Head of caudate nucleus (tissue), 42 donors: ENCODE measurements around the gene SMIM44.
"Not testable (repeated sequence)": the region's sequence is repeated elsewhere in the genome, so short reads cannot be mapped to it uniquely, and the experiment has no call there.

ENCODE experiments used
- DNase-seq, 42 donors: peaks; one replicate each; pipeline versions ENCODE4 v3.0.0 to v3.0.0-alpha.2; 2020 to 2021; ENCODE audit warnings: mixed read lengths in 7 of 42
- intact Hi-C: fragments of 100-400 bp; cut with DNase I; formaldehyde crosslinking; loops from one replicate; pipeline ENCODE4 v1.15.0; 2022

SMIM44 gene

GRCh38 chr19:3483226-3483628, at the start of gene SMIM44:
TSS of gene SMIM44 (minus strand) at chr19:3483441. CDS start at chr19:3483403, 38 bp downstream.
- DNase-seq, result no peak
- intact Hi-C loops, result no loop called here

- DNase-seq, result no peak
- intact Hi-C loops, result no loop called here
These were observed 49.8 kb upstream of the SMIM44 start for GRCh38 chr19:3533033-3533432.

GRCh38 chr19:3532154-3532786, 49.0 kb upstream of the SMIM44 start:
- intact Hi-C loops, result no loop called here
- DNase-seq, result no peak

- no peak for DNase-seq
- intact Hi-C loops, result no loop called here
These were observed 48.5 kb upstream of the SMIM44 start for GRCh38 chr19:3531716-3532115.

GRCh38 chr19:3530389-3530788, 47.1 kb upstream of the SMIM44 start:
- intact Hi-C loops, result no loop called here
- DNase-seq, result no peak

- intact Hi-C loops, DNase-seq: not testable (repeated sequence)
These were observed 46.1 kb upstream of the SMIM44 start for GRCh38 chr19:3529299-3529698.

GRCh38 chr19:3528539-3529211, 45.4 kb upstream of the SMIM44 start:
- DNase-seq, result no peak
- intact Hi-C loops, result no loop called here

GRCh38 chr19:3528080-3528479, 44.8 kb upstream of the SMIM44 start:
- no peak for DNase-seq
- intact Hi-C loops, result no loop called here

GRCh38 chr19:3527238-3527910, 44.1 kb upstream of the SMIM44 start:
- DNase-seq, result no peak
- intact Hi-C loops, result no loop called here

GRCh38 chr19:3526507-3527237, 43.4 kb upstream of the SMIM44 start:
- DNase-seq, result no peak
- intact Hi-C loops, result no loop called here

GRCh38 chr19:3524904-3525451, 41.7 kb upstream of the SMIM44 start:
- DNase-seq, result no peak
- intact Hi-C loops, result no loop called here

- intact Hi-C loops, result no loop called here
- DNase-seq, result no peak
These were observed 41.0 kb upstream of the SMIM44 start for GRCh38 chr19:3524078-3524842.

- intact Hi-C loops, result no loop called here
- no peak for DNase-seq
These were observed 40.3 kb upstream of the SMIM44 start for GRCh38 chr19:3523361-3524077.

GRCh38 chr19:3522421-3523360, 39.5 kb upstream of the SMIM44 start:
- intact Hi-C loops, result no loop called here
- DNase-seq, result no peak

- no peak for DNase-seq
- intact Hi-C loops, result no loop called here
These were observed 37.8 kb upstream of the SMIM44 start for GRCh38 chr19:3521104-3521445.

GRCh38 chr19:3520166-3521103, 37.2 kb upstream of the SMIM44 start:
- intact Hi-C loops, result no loop called here
- no peak for DNase-seq
